Activated CD8-positive, alpha-beta memory T cell treated with anti-CD3 and anti-CD28 coated beads, Interleukin-2, amount 10 ng/mL, durations not matched to agents 7 days and 5 days (primary cell): ENCODE measurements around the gene ZNF32. TPM values are rescaled to one million over a fixed set of nuclear protein-coding genes. Genes with fewer than 3 reads are reported as not detected.
A peak's percentile ranks its signal among the peaks of the same experiment; 100 is the strongest.

ENCODE experiments used
- ATAC-seq: fragments of 150-1000 bp; cut with Tn5 transposase; one replicate; pipeline ENCODE4 v1.10.0; 2021; ENCODE audit warnings: moderate library complexity
- CTCF ChIA-PET: fragments of 350-600 bp; sonication (Branson Sonifier 250); formaldehyde crosslinking; loops from one replicate; lab custom pipeline; 2021; ENCODE audit warnings: antibody characterized with exemption; lab: Charles Lee
- DNase-seq: peaks from one replicate; pipeline ENCODE4 v3.0.0-alpha.2; 2020
- H3K27ac Mint-ChIP-seq: one replicate; pipeline ENCODE4 v1.8.0; 2021; ENCODE audit warnings: mild to moderate bottlenecking, mixed read lengths
- H3K27me3 Mint-ChIP-seq: one replicate; pipeline ENCODE4 v1.8.0; 2021; ENCODE audit warnings: mixed read lengths
- H3K36me3 Mint-ChIP-seq: one replicate; pipeline ENCODE4 v1.8.0; 2021; ENCODE audit warnings: mild to moderate bottlenecking, mixed read lengths
- H3K4me1 Mint-ChIP-seq: one replicate; pipeline ENCODE4 v1.8.0; 2021; ENCODE audit warnings: mixed read lengths
- H3K4me3 Mint-ChIP-seq: one replicate; pipeline ENCODE4 v1.8.0; 2021; ENCODE audit warnings: mild to moderate bottlenecking, moderate library complexity, mixed read lengths
- H3K9me3 Mint-ChIP-seq: one replicate; pipeline ENCODE4 v1.8.0; 2022; ENCODE audit warnings: low read depth, mixed read lengths
- total RNA-seq, 2 experiments: library from RNA; stranded (reverse); gene quantifications; one replicate each; pipeline ENCODE4 v1.2.3, GENCODE V29; 2021

ZNF32 gene
- total RNA-seq, 2 experiments from 2014 or later, result 6.5 to 8.2 TPM

DNA sequence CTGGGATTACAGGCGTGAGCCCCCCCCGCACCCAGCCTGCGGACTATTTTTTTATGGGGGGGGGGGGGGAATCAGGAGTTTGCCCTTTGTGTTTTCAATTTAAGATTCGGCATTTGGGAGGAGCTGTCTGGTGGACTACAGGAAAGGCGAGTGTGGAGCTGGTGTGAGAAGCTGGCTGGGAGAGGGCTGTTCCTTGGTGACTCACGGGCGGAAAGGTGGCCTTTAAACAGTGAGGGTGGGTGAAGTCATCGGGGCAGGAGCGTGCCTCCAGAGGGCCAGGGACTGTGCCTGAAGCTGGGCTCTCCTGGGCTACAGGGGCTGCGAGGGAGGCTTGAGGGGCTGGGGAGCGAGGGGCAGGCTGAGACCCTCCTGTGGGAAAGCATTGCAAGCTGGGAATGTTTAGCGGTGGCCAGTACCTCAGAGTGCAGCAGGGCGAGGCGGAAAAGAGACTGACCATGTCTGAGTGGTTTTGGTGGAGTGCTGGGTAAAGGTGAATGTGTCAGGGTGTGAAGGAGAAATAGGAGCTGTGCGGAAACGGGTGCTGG is 39.7 kb upstream of the ZNF32 start:
- peaks cover 42% of the 10 kb centered on the region for H3K27me3 Mint-ChIP-seq
- H3K9me3 Mint-ChIP-seq, result no peaks in the 10 kb centered on the region
- no peaks in the 10 kb centered on the region for H3K36me3 Mint-ChIP-seq
- DNase-seq (no peak), ATAC-seq (no peak)
- H3K4me1 Mint-ChIP-seq, result peaks cover 7% of the 10 kb centered on the region
- no peak overlapping the region for H3K27ac Mint-ChIP-seq
- CTCF ChIA-PET, result interaction anchor here (0.6 to 3.6 kb wide), 6 partner anchors 16 to 1182 kb away, joined by 3 to 24 read pairs (median 3); no protein-coding TSS in a partner anchor
- H3K4me3 Mint-ChIP-seq, result peak overlapping the region; percentile 21

DNA sequence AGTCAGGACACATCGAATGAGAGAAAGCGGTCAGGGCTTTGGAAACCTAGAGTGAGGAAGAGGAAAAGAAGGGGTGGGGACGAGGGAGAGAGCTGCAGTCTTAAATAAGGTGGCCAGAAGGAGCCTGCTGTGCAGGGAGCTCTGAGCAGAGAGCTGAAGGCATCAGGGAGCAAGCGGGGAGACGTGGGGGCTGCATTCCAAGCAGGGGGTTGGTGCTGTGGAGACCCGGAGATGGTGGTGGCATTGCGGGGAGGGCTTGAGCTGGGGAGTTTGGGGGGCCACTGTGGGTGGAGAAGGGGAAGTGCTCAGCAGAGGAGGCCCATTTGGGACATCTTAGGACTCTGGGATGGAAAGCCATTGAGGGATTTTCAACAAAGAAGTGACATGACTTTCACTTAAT is 38.7 kb upstream of the ZNF32 start:
- H3K4me3 Mint-ChIP-seq, result no peak overlapping the region
- ATAC-seq (no peak), DNase-seq (no peak)
- peaks cover 7% of the 10 kb centered on the region for H3K4me1 Mint-ChIP-seq
- H3K9me3 Mint-ChIP-seq, result no peaks in the 10 kb centered on the region
- peaks cover 46% of the 10 kb centered on the region for H3K27me3 Mint-ChIP-seq
- no peaks in the 10 kb centered on the region for H3K36me3 Mint-ChIP-seq
- no peak overlapping the region for H3K27ac Mint-ChIP-seq
- CTCF ChIA-PET, result interaction anchor here (3.6 kb wide), 1 partner anchor 699 kb away, joined by 24 read pairs; no protein-coding TSS in a partner anchor

DNA sequence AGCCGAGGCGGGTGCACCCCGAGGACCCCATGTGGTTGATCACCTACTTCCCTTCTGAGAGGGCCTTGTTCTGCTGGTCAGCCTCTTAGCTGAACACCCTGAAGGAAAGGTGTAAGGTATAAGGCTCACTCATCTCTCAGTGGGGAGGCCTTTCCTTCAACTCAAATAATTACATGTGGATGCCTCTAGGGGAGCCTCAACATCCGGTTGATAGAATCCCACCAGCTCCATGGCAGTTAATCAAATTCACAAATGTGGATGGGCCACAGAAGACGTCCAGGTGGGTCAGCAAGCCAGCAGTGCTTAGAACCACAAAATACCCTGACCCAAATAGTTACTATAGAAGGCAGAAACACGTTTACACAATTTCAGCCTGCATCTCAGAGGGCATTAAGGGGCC is 37.7 kb upstream of the ZNF32 start:
- H3K27me3 Mint-ChIP-seq, result peaks cover 47% of the 10 kb centered on the region
- H3K4me1 Mint-ChIP-seq, result peaks cover 7% of the 10 kb centered on the region
- H3K36me3 Mint-ChIP-seq, result no peaks in the 10 kb centered on the region
- no peak for ATAC-seq
- no peak for DNase-seq
- no peak overlapping the region for H3K27ac Mint-ChIP-seq
- CTCF ChIA-PET, result no interaction called here
- no peak overlapping the region for H3K4me3 Mint-ChIP-seq
- H3K9me3 Mint-ChIP-seq, result no peaks in the 10 kb centered on the region

DNA sequence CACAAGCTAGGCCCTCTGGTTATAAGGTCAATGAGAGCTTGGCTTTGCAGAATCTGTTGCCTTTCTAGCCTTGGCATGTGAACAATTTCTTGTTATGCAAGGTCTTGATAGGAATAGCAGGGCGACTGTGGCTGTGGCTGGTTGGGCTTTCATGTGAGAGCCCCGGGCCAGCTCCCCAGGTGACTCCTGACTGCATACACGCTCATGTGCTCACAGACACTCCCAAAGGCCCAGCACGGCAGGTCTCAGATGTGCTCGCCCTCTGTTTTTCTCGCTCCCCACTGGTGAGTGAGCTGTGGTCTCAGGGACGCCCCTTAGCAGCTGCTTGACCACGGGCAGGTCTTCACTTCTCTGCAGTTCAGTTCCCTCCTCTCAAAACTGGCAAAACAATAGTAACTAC is 37.1 kb upstream of the ZNF32 start:
- CTCF ChIA-PET, result no interaction called here
- Mint-ChIP-seq H3K27me3 (peaks cover 40% of the 10 kb centered on the region), H3K27ac (no peak overlapping the region), H3K4me3 (no peak overlapping the region), H3K36me3 (no peaks in the 10 kb centered on the region), H3K4me1 (peaks cover 5% of the 10 kb centered on the region), H3K9me3 (no peaks in the 10 kb centered on the region)
- DNase-seq (no peak), ATAC-seq (no peak)

DNA sequence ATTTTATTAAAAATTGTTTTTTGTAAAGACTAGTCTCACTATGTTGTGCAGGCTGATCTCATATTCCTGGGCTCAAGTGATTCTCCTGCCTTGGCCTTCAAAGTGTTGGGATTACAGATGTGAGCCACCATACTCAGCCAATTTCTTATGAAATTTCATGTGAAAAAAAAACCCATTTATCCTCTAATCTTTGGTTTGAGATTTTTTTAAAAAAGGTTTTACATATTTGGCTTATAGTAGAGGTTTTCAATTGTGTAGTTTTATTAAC is 35.5 kb upstream of the ZNF32 start:
- DNase-seq, result no peak
- ATAC-seq, result no peak
- Mint-ChIP-seq H3K36me3 (no peaks in the 10 kb centered on the region), H3K27me3 (peaks cover 36% of the 10 kb centered on the region), H3K4me3 (no peak overlapping the region), H3K4me1 (peaks cover 3% of the 10 kb centered on the region), H3K27ac (no peak overlapping the region), H3K9me3 (no peaks in the 10 kb centered on the region)
- CTCF ChIA-PET, result no interaction called here

DNA sequence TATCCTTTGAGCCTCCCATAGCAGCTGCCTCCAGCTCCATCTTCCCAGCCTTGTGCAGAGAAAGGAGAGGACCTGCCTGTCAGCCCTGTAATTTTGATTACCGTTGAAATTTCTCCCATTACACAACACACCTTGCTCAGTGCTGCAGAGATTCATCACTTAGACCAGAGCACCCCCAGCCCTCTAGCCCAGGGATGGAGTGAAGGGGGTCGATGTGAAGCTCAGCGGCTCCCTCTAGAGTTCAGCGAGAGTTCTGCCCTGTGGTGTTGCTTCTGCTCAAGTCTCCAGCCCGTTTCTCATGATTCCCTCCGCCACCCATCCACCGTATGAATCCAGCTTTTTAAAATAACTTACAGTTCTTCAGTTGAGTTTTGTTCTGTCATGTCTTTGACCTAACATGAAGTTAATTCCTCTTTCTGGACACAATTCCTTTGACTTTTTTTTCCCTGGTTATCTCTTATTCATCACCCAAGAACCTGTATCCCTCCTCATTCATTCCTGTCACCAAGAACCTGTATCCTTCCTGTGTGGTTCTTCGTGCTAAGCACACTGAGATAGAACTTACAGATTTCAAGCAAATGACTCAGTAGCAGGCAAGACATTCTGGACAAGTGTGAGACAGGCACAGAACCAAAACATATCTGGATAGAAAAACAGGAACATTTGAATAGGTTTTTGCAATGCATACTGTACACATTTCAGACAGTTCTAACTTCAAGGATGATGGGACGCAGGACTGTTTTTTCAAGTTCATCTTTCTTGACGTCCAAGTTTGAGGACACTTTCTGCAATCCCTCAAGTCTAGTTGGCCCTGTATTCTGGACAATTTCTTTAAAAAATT is 35.0 kb upstream of the ZNF32 start:
- DNase-seq (no peak), ATAC-seq (no peak)
- Mint-ChIP-seq H3K27me3 (peaks cover 38% of the 10 kb centered on the region), H3K4me1 (peaks cover 3% of the 10 kb centered on the region), H3K4me3 (no peak overlapping the region), H3K36me3 (no peaks in the 10 kb centered on the region), H3K27ac (no peak overlapping the region), H3K9me3 (no peaks in the 10 kb centered on the region)
- CTCF ChIA-PET, result interaction anchor here (0.6 to 1.9 kb wide), 5 partner anchors 11 to 703 kb away, joined by 3 to 14 read pairs (median 3); no protein-coding TSS in a partner anchor

DNA sequence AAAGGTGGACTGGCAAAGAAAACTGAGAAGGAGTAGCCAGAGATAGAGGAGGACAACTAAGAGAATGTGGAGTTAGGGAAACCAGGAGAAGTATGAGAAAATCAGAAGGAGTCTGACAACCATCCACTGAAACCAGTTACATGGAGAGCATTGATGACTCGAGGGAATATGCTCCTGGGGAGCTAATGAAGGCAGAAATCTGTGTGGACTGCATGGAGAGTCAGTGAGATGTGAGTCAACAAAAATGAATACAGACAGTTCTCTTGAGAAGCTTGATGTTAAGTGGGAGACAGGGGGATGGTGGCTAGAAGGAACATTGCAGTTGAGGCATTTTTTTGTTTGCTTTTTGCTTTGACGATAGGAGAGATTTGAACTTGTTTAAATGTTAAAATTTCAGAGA is 34.3 kb upstream of the ZNF32 start:
- no peak for ATAC-seq
- H3K27ac Mint-ChIP-seq, result no peak overlapping the region
- H3K27me3 Mint-ChIP-seq, result peaks cover 38% of the 10 kb centered on the region
- H3K9me3 Mint-ChIP-seq, result no peaks in the 10 kb centered on the region
- no peak overlapping the region for H3K4me3 Mint-ChIP-seq
- H3K36me3 Mint-ChIP-seq, result no peaks in the 10 kb centered on the region
- CTCF ChIA-PET, result interaction anchor here (0.6 to 1.9 kb wide), 5 partner anchors 10 to 704 kb away, joined by 3 to 14 read pairs (median 3); no protein-coding TSS in a partner anchor
- peaks cover 3% of the 10 kb centered on the region for H3K4me1 Mint-ChIP-seq
- no peak for DNase-seq

DNA sequence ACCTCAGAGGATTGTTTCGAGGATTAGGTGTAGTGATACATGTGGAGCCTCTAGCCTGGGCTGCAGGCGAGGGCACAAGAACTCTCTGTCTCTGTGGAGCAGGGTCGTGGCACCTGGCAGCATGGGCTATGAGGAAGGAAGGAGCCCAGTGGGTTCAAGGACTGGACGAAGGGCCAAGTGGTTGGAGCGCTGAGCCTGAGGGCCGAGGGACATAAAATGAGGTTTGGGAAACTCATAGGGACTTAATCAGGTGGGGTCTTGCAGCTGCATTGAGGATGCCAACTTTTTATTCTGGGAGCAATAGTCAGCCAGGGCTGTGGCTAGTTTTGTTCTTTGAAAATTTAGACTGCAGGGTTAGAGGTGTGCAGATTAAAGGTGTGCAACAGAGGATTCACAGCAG is 33.0 kb upstream of the ZNF32 start:
- Mint-ChIP-seq H3K27me3 (peaks cover 40% of the 10 kb centered on the region), H3K9me3 (no peaks in the 10 kb centered on the region), H3K36me3 (no peaks in the 10 kb centered on the region), H3K27ac (no peak overlapping the region), H3K4me3 (no peak overlapping the region), H3K4me1 (peaks cover 3% of the 10 kb centered on the region)
- CTCF ChIA-PET, result interaction anchor here (1.0 kb wide), 1 partner anchor 8 kb away, joined by 3 read pairs; no protein-coding TSS in a partner anchor
- DNase-seq (no peak), ATAC-seq (no peak)

DNA sequence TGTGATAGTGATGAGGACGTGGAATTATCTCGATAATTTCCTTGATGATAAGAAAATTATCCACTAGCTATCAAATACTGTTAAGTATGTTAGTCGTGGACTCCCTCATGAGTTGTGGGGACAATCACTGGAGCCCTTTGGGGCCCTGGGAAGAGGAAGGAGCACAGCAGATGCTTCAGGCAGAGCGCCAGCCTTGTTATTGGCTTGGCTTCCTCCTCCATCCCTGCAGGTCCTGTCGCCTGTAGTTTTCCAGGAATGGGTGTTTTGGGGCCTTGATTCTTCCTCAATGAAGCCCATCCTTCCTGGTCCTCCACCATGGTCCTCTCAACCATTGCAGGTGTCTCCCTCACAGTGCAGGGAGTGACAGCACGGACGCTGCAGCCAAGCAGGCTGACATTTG is 32.5 kb upstream of the ZNF32 start:
- no peak for ATAC-seq
- no peak overlapping the region for H3K4me3 Mint-ChIP-seq
- no peaks in the 10 kb centered on the region for H3K36me3 Mint-ChIP-seq
- peaks cover 37% of the 10 kb centered on the region for H3K27me3 Mint-ChIP-seq
- H3K27ac Mint-ChIP-seq, result no peak overlapping the region
- CTCF ChIA-PET, result interaction anchor here (1.0 kb wide), 1 partner anchor 9 kb away, joined by 3 read pairs; no protein-coding TSS in a partner anchor
- H3K9me3 Mint-ChIP-seq, result no peaks in the 10 kb centered on the region
- DNase-seq, result no peak
- H3K4me1 Mint-ChIP-seq, result peaks cover 3% of the 10 kb centered on the region

DNA sequence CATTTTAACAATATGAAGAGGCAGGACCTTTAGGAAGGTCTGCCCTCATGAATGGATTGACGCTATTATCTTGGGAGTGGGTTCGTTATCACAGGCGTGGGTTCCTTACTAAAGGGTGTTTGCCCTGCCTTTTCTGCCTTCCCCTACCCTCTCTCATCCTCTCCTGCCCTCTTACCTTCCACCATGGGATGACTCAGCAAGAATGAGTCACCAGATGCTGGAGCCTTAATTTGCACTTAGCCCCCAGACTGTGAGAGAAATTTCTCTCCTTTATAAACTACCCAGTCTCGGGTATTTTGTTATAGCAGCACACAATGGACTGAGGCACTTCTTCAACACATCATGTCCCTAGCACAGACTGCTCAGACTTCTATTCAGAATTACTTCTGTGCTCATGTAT is 31.4 kb upstream of the ZNF32 start:
- peaks cover 3% of the 10 kb centered on the region for H3K4me1 Mint-ChIP-seq
- H3K36me3 Mint-ChIP-seq, result no peaks in the 10 kb centered on the region
- H3K9me3 Mint-ChIP-seq, result no peaks in the 10 kb centered on the region
- CTCF ChIA-PET, result interaction anchor here (0.8 kb wide), 1 partner anchor 10 kb away, joined by 3 read pairs; no protein-coding TSS in a partner anchor
- DNase-seq, result no peak
- ATAC-seq, result no peak
- H3K27ac Mint-ChIP-seq, result no peak overlapping the region
- no peak overlapping the region for H3K4me3 Mint-ChIP-seq
- H3K27me3 Mint-ChIP-seq, result peaks cover 39% of the 10 kb centered on the region

DNA sequence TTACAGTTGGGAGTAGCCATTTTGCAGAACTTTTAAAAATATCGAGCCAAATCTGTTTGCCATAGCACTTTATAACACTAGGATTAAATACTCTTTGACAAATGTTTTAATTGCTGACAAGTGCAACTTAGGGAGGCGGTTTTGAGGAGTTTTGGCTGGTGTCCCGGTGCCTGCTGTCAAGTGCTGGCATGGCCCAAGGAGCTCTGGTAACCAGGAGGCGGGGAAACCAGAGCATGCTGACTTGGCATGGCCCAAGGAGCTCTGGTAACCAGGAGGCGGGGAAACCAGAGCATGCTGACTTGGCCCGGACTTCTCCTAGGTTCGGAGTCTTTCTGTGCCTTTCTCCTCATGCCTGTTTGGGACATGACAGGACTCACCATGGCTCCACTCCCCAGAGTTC is 30.8 kb upstream of the ZNF32 start:
- CTCF ChIA-PET, result interaction anchor here (0.8 kb wide), 1 partner anchor 10 kb away, joined by 3 read pairs; no protein-coding TSS in a partner anchor
- H3K4me1 Mint-ChIP-seq, result peaks cover 3% of the 10 kb centered on the region
- H3K27me3 Mint-ChIP-seq, result peaks cover 41% of the 10 kb centered on the region
- ATAC-seq (no peak), DNase-seq (no peak)
- H3K27ac Mint-ChIP-seq, result no peak overlapping the region
- H3K9me3 Mint-ChIP-seq, result no peaks in the 10 kb centered on the region
- no peak overlapping the region for H3K4me3 Mint-ChIP-seq
- H3K36me3 Mint-ChIP-seq, result no peaks in the 10 kb centered on the region

DNA sequence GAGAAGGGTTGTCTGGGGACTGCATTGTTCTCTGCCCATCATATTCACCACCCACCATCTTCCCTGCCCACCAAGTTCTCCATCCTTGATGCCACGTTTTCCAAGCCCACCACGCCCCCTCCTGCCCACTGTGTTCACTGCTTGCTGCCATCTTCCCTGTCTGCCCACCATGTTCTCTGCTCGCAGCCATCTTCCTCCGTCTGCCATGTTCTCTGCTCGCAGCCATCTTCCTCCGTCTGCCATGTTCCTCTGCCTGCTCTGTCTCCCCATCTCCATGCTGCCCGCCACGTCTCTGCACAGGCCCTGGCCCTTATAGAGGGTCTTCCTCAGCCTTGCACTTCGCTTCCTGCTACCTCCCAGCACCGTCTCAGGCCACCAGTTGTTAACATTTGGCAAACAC is 30.0 kb upstream of the ZNF32 start:
- Mint-ChIP-seq H3K27me3 (peaks cover 40% of the 10 kb centered on the region), H3K4me3 (no peak overlapping the region), H3K4me1 (peaks cover 3% of the 10 kb centered on the region), H3K27ac (no peak overlapping the region), H3K9me3 (no peaks in the 10 kb centered on the region), H3K36me3 (no peaks in the 10 kb centered on the region)
- CTCF ChIA-PET, result no interaction called here
- ATAC-seq (no peak), DNase-seq (no peak)

DNA sequence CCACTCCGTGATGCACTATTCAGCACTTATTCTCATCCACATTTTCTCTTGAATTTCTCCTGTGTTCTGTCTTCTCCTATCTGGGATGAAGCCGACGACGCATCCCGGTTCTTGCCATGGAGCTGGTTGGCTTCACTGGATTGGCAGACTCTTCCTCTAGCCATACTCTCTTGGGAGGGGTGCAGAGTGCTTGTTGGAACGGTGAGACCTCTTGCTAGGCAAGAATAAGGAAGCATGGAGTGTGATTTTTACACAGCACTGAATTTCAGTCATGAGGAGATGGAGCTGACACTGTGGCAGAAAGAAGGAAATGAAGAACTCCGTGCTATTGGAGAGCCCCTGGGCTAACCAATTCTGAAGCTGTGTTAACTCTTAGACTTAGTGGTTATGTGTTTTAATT is 28.2 kb upstream of the ZNF32 start:
- ATAC-seq (no peak), DNase-seq (no peak)
- Mint-ChIP-seq H3K27ac (no peak overlapping the region), H3K9me3 (no peaks in the 10 kb centered on the region), H3K4me1 (peaks cover 3% of the 10 kb centered on the region), H3K4me3 (no peak overlapping the region), H3K27me3 (peaks cover 28% of the 10 kb centered on the region), H3K36me3 (no peaks in the 10 kb centered on the region)
- CTCF ChIA-PET, result no interaction called here

DNA sequence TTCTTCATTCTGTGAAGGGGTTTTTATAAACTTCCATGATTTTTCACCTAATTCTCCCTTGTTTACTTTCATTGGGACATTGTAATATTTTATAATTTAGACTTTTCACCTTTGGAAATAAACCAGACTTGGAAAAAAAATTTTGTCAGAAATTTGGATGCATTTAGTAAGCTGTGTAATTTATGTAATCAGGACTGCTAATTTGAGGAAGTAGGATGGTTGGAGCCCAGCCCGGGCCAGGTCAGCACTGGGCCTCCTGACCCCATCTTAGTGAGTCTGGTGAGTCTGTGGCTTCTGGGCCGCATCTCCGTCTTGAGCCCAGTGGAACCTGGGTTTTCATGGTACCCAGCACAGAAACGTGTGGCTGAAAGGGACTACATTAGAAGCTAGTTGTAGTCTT is 27.6 kb upstream of the ZNF32 start:
- CTCF ChIA-PET, result no interaction called here
- ATAC-seq (no peak), DNase-seq (no peak)
- Mint-ChIP-seq H3K4me1 (peaks cover 3% of the 10 kb centered on the region), H3K27ac (no peak overlapping the region), H3K27me3 (peaks cover 27% of the 10 kb centered on the region), H3K9me3 (no peaks in the 10 kb centered on the region), H3K36me3 (no peaks in the 10 kb centered on the region), H3K4me3 (no peak overlapping the region)
